Endothelial cell of umbilical vein (primary cell): ENCODE results near the gene PRLR. TPM values are rescaled to one million over a fixed set of nuclear protein-coding genes. Genes with fewer than 3 reads are reported as not detected.

Experiments used
- BruUV-seq: library from RNA; stranded (reverse); fragments of 400-500 nt; replicated peaks from 2 replicates; lab custom pipeline; 2021; lab: Mats Ljungman, UMichigan
- CTCF ChIA-PET: fragments of 300-600, 350-600 bp; sonication (Branson Sonifier 250); formaldehyde crosslinking; loops from one replicate; lab custom pipeline; 2021; ENCODE audit warnings: antibody characterized with exemption, inconsistent platforms; lab: Charles Lee
- POLR2A ChIA-PET: fragments of 300-600, 350-600 bp; sonication (Branson Sonifier 250); formaldehyde crosslinking; loops from one replicate; lab custom pipeline; 2021; ENCODE audit warnings: antibody characterized with exemption, inconsistent platforms; lab: Charles Lee
- DNase-seq: peaks from one replicate; pipeline ENCODE4 v3.0.0-alpha.2; 2011; ENCODE audit warnings: low read depth, low spot score
- FAIRE-seq: peaks from 2 replicates; lab custom pipeline; 2011; peaks lifted over from hg19 to GRCh38; lab: Jason Lieb, UNC
- H2AFZ ChIP-seq: 2 replicates; pipeline ENCODE4 v1.6.0; 2012; ENCODE audit warnings: low read depth, low read length, control low read depth, inconsistent platforms
- H3K27ac ChIP-seq: 2 replicates; pipeline ENCODE4 v1.5.1; 2011; ENCODE audit warnings: low read depth, mild to moderate bottlenecking, control low read depth, low read length, moderate library complexity; ENCODE audit not compliant: insufficient read depth
- H3K27me3 ChIP-seq, 2 experiments: 2 replicates each; pipeline versions ENCODE4 v1.6.0 to v1.6.1; 2011; ENCODE audit warnings: low read length in 2 of 2, mixed read lengths in 1 of 2; ENCODE audit not compliant: control insufficient read depth in 2 of 2, insufficient read depth in 2 of 2
- H3K36me3 ChIP-seq, 2 experiments: 2 replicates in 1 of 2; 3 replicates in 1 of 2; pipeline ENCODE4 v1.5.1; 2011; ENCODE audit warnings: low read length in 2 of 2, mild to moderate bottlenecking in 1 of 2, moderate library complexity in 1 of 2; ENCODE audit not compliant: control insufficient read depth in 2 of 2, insufficient read depth in 2 of 2; ENCODE audit errors: extremely low read depth in 1 of 2
- H3K4me1 ChIP-seq: 3 replicates; pipeline ENCODE4 v1.5.1; 2011; ENCODE audit warnings: mild to moderate bottlenecking, low read length; ENCODE audit not compliant: control insufficient read depth, insufficient read depth; ENCODE audit errors: extremely low read depth
- H3K4me2 ChIP-seq: 2 replicates; pipeline ENCODE4 v1.6.1; 2011; ENCODE audit warnings: low read length, control low read depth, mixed read lengths; ENCODE audit not compliant: insufficient read depth
- H3K4me3 ChIP-seq, 3 experiments: fragments of 200-600 bp in 1 of 3; sonication (generic), shearing (Covaris generic) in 1 of 3; replicated peaks in 1 of 3; 2 replicates each; pipeline ENCODE4 v1.5.1; 2011 to 2016; ENCODE audit warnings: control low read depth in 3 of 3, low read length in 3 of 3, mild to moderate bottlenecking in 2 of 3, inconsistent platforms in 1 of 3, low read depth in 1 of 3, moderate library complexity in 1 of 3; ENCODE audit not compliant: insufficient read depth in 1 of 3
- H3K79me2 ChIP-seq: 2 replicates; pipeline ENCODE4 v1.6.0; 2012; ENCODE audit warnings: low read length, inconsistent platforms; ENCODE audit not compliant: control insufficient read depth, insufficient read depth
- H3K9ac ChIP-seq: replicated peaks from 2 replicates; pipeline ENCODE3; 2011; ENCODE audit warnings: low read length, control low read depth; ENCODE audit not compliant: insufficient read depth; ENCODE audit errors: extremely low read depth
- H3K9me1 ChIP-seq: replicated peaks from 3 replicates; pipeline ENCODE4 v1.6.0; 2011; ENCODE audit warnings: mild to moderate bottlenecking, low read length; ENCODE audit not compliant: control insufficient read depth, insufficient read depth; ENCODE audit errors: extremely low read depth
- H3K9me3 ChIP-seq: replicated peaks from 2 replicates; pipeline ENCODE4 v1.5.1; 2012; ENCODE audit warnings: low read length, inconsistent platforms; ENCODE audit not compliant: control insufficient read depth, insufficient read depth
- H4K20me1 ChIP-seq: replicated peaks from 2 replicates; pipeline ENCODE3; 2011; ENCODE audit warnings: mild to moderate bottlenecking, low read length; ENCODE audit not compliant: control insufficient read depth, insufficient read depth; ENCODE audit errors: extremely low read depth
- EZH2 ChIP-seq: IDR thresholded peaks from 2 replicates; pipeline ENCODE4 v1.6.1; 2012; ENCODE audit warnings: borderline replicate concordance, low read depth, mild to moderate bottlenecking, moderate library complexity, low read length, inconsistent platforms; ENCODE audit not compliant: severe bottlenecking
- FOS ChIP-seq: IDR thresholded peaks from 2 replicates; pipeline ENCODE4 v1.6.1; 2011; ENCODE audit warnings: mild to moderate bottlenecking, low read length, moderate library complexity, borderline replicate concordance; ENCODE audit not compliant: insufficient read depth
- GATA2 ChIP-seq: IDR thresholded peaks from 2 replicates; pipeline ENCODE4 v1.7.0; 2011; ENCODE audit warnings: low read depth, mild to moderate bottlenecking, moderate library complexity, mixed read lengths, low read length; ENCODE audit not compliant: insufficient read length, insufficient read depth
- JUN ChIP-seq: IDR thresholded peaks from 2 replicates; pipeline ENCODE4 v1.6.1; 2011; ENCODE audit warnings: borderline replicate concordance, low read depth; ENCODE audit not compliant: insufficient read length, insufficient read depth
- MYC ChIP-seq: IDR thresholded peaks from one replicate; pipeline ENCODE4 v1.6.1; 2011; ENCODE audit warnings: mild to moderate bottlenecking, low read depth, low read length
- POLR2A ChIP-seq: IDR thresholded peaks from 2 replicates; pipeline ENCODE4 v1.6.1; 2012; ENCODE audit warnings: low read depth, mild to moderate bottlenecking, control low read depth, low read length
- POLR2AphosphoS5 ChIP-seq: IDR thresholded peaks from 2 replicates; pipeline ENCODE4 v1.6.1; 2012; ENCODE audit warnings: low read depth, mild to moderate bottlenecking, control low read depth, low read length, moderate library complexity; ENCODE audit not compliant: insufficient read depth
- dilution Hi-C: fragments of 300-500 bp; cut with MboI; formaldehyde crosslinking; loops from one replicate; pipeline ENCODE4 v1.15.0; 2019; ENCODE audit warnings: low sequenced_read_pairs; ENCODE audit not compliant: extremely low pct_ligation_motif_present
- intact Hi-C: fragments of 100-400 bp; cut with micrococcal nuclease; formaldehyde crosslinking; loops from one replicate; pipeline ENCODE4 v1.10.0; 2022
- polyA plus RNA-seq, 4 experiments: library from polyadenylated mRNA; depleted of rRNA in 3 of 4; stranded (reverse) in 3 of 4; unstranded in 1 of 4; fragments of >200 nt; gene quantifications; 2 replicates each; pipeline versions ENCODE4 v1.2.1 to v1.2.3, GENCODE V29; 2011 to 2012; ENCODE audit warnings: missing spikeins in 1 of 4
- total RNA-seq: library from RNA; stranded (reverse); gene quantifications from 2 replicates; pipeline ENCODE4 v1.2.3, GENCODE V29; 2021
- TF ChIP-seq, protein P1 (sequence below): IDR thresholded peaks from 2 replicates; pipeline ENCODE4 v1.6.1; 2011; ENCODE audit not compliant: insufficient read depth, insufficient read length
- TF ChIP-seq, protein P2 (sequence below), 2 donors: IDR thresholded peaks; 1 replicate in 1 of 2; 2 replicates in 1 of 2; pipeline ENCODE4 v1.5.1; 2011; ENCODE audit warnings: low read length in 2 of 2, mild to moderate bottlenecking in 2 of 2, moderate library complexity in 2 of 2, control low read depth in 1 of 2, inconsistent platforms in 1 of 2, low read depth in 1 of 2; ENCODE audit not compliant: insufficient read depth in 1 of 2; ENCODE audit errors: extremely low read depth in 1 of 2

The PRLR gene
- total and polyA plus RNA-seq, 2 donors (not counting 3 experiments of a cell fraction or from before 2014, with no cell fraction given): not detected

DNA sequence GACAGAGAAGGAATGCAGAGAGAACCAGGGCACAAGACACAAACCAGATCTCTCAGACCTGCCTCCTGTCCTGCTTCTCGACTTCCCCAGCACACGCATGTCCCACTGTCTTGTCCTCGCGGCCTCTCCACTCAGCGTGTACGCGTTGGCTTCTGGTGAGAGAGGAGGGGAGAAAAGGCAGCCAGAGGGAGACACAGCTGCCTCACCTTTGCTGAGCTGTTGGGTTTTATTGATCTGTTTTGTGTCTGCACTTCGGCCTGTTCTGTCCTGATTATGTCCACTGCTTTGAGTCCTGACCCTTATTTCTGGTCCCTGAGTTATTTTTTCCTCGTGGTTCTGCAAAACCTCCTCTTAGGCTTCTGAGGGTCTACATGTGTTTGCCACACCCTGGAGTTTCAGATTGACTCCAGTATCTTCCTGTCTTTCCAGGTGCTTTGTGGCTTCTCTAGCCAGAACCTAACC is 95.0 kb downstream of the PRLR start:
- Histone ChIP-seq H3K27ac (no peak overlapping the region), H3K9ac (no peak overlapping the region), H3K9me3 (no peaks in the 10 kb centered on the region), H3K4me2 (no peak overlapping the region), H3K36me3 (no peaks in the 10 kb centered on the region), H4K20me1 (no peaks in the 10 kb centered on the region), H3K27me3 (no peaks in the 10 kb centered on the region), H2AFZ (no peak overlapping the region), H3K4me1 (no peaks in the 10 kb centered on the region), H3K4me3 (no peak overlapping the region), H3K79me2 (no peaks in the 10 kb centered on the region), H3K9me1 (no peaks in the 10 kb centered on the region)
- ChIA-PET POLR2A (no interaction called here), CTCF (no interaction called here)
- dilution Hi-C loops: no loop called here
- BruUV-seq: no TSS peak
- DNase-seq: no peak
- intact Hi-C loops: no loop called here
- TF ChIP-seq POLR2A: no peak
- no peak for TF ChIP-seq JUN
- TF ChIP-seq POLR2AphosphoS5: no peak
- TF ChIP-seq FOS: no peak
- no peak for TF ChIP-seq EZH2
- TF ChIP-seq, protein P1, sequence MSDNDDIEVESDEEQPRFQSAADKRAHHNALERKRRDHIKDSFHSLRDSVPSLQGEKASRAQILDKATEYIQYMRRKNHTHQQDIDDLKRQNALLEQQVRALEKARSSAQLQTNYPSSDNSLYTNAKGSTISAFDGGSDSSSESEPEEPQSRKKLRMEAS: no peak
- FAIRE-seq: no peak

DNA sequence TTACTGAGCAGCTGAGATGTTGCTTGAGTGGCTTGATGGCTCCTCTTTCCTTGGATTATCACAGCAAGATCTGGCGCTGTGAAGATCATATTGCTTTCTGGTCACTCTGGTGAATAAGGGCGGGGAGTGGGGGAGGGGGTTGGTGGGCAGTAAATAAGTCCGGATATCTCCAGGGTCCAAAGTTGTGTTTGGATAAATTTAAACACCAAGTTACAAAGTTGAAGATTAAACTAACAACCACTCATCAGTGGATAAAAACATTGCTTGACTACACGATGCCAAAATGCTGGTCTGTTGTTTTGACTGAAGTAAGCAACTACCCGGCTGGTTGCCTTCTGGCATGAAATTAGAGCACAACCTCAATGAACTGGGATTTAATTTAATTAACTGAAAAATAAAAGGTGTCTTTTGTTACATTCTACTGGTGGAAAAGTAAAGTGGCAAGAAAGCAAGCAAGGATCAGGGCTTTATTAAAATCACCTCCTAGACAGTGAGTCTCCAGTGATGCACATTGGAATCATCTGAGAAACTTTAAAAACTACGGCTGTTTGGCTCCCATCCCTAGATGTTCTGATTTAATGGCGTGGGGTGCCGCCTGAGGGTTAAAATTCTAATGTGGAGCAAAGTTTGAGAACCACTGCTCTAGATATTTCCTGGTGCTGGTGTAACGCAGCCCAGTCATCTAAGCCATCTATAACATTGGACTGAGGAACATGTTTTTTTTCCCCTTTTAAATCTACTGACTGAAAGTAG is 95.8 kb downstream of the PRLR start:
- Histone ChIP-seq H3K4me2 (no peak overlapping the region), H3K36me3 (no peaks in the 10 kb centered on the region), H3K27me3 (no peaks in the 10 kb centered on the region), H3K9ac (no peak overlapping the region), H3K27ac (no peak overlapping the region), H2AFZ (no peak overlapping the region), H3K4me3 (no peak overlapping the region), H4K20me1 (no peaks in the 10 kb centered on the region), H3K79me2 (no peaks in the 10 kb centered on the region), H3K9me1 (no peaks in the 10 kb centered on the region), H3K4me1 (no peaks in the 10 kb centered on the region), H3K9me3 (no peaks in the 10 kb centered on the region)
- ChIA-PET POLR2A (interaction anchor here (0.7 kb wide), 1 partner anchor 133 kb away, joined by 8 read pairs; no protein-coding TSS in a partner anchor), CTCF (no interaction called here)
- FAIRE-seq (no peak), DNase-seq (no peak)
- dilution Hi-C loops: no loop called here
- intact Hi-C loops: no loop called here
- no TSS peak for BruUV-seq
- TF ChIP-seq EZH2 (no peak), POLR2AphosphoS5 (no peak), JUN (no peak), POLR2A (no peak), FOS (no peak), GATA2 (no peak), MYC (no peak)
- TF ChIP-seq, protein P1: no peak
- TF ChIP-seq, protein P2, sequence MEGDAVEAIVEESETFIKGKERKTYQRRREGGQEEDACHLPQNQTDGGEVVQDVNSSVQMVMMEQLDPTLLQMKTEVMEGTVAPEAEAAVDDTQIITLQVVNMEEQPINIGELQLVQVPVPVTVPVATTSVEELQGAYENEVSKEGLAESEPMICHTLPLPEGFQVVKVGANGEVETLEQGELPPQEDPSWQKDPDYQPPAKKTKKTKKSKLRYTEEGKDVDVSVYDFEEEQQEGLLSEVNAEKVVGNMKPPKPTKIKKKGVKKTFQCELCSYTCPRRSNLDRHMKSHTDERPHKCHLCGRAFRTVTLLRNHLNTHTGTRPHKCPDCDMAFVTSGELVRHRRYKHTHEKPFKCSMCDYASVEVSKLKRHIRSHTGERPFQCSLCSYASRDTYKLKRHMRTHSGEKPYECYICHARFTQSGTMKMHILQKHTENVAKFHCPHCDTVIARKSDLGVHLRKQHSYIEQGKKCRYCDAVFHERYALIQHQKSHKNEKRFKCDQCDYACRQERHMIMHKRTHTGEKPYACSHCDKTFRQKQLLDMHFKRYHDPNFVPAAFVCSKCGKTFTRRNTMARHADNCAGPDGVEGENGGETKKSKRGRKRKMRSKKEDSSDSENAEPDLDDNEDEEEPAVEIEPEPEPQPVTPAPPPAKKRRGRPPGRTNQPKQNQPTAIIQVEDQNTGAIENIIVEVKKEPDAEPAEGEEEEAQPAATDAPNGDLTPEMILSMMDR (IDR thresholded peaks at IDR 0.05; ENCODE audit: extremely low read depth in 1 of 2, insufficient read depth in 1 of 2, low read depth in 1 of 2, low read length in 2 of 2): no peak
